Astrocyte (in vitro differentiated cells and primary cell): ENCODE results near the gene TPP1. TPM values are rescaled to one million over a fixed set of nuclear protein-coding genes. Genes with fewer than 3 reads are reported as not detected.
A peak's percentile ranks its signal among the peaks of the same experiment; 100 is the strongest.

Experiments
- DNase-seq: peaks from one replicate; pipeline ENCODE4 v3.0.0-alpha.2; 2010; ENCODE audit warnings: low read depth
- FAIRE-seq: peaks from 2 replicates; lab custom pipeline; 2011; peaks lifted over from hg19 to GRCh38; lab: Jason Lieb, UNC
- H2AFZ ChIP-seq: 2 replicates; pipeline ENCODE4 v1.6.0; 2012; ENCODE audit warnings: low read depth, low read length, inconsistent platforms
- H3K27ac ChIP-seq: 2 replicates; pipeline ENCODE4 v1.5.1; 2011; ENCODE audit warnings: low read depth, low read length, inconsistent platforms
- H3K27me3 ChIP-seq: 2 replicates; pipeline ENCODE4 v1.6.0; 2011; ENCODE audit warnings: low read length, inconsistent platforms; ENCODE audit not compliant: insufficient read depth
- H3K36me3 ChIP-seq: 2 replicates; pipeline ENCODE4 v1.5.1; 2011; ENCODE audit warnings: low read length, inconsistent platforms; ENCODE audit not compliant: insufficient read depth
- H3K4me1 ChIP-seq: 2 replicates; pipeline ENCODE4 v1.5.1; 2011; ENCODE audit warnings: low read length, inconsistent platforms; ENCODE audit not compliant: insufficient read depth
- H3K4me2 ChIP-seq: 2 replicates; pipeline ENCODE4 v1.6.0; 2012; ENCODE audit warnings: low read length, inconsistent platforms
- H3K4me3 ChIP-seq: 2 replicates; pipeline ENCODE4 v1.5.1; 2011; ENCODE audit warnings: low read depth, mild to moderate bottlenecking, low read length, inconsistent platforms; ENCODE audit not compliant: insufficient read depth
- H3K79me2 ChIP-seq: 2 replicates; pipeline ENCODE4 v1.6.0; 2012; ENCODE audit warnings: mild to moderate bottlenecking, low read length, inconsistent platforms; ENCODE audit not compliant: insufficient read depth
- H3K9ac ChIP-seq: 2 replicates; pipeline ENCODE4 v1.6.0; 2012; ENCODE audit warnings: mild to moderate bottlenecking, low read length, inconsistent platforms
- H3K9me3 ChIP-seq: 2 replicates; pipeline ENCODE4 v1.5.1; 2012; ENCODE audit warnings: low read depth, mild to moderate bottlenecking, low read length, inconsistent platforms; ENCODE audit not compliant: insufficient read depth
- H4K20me1 ChIP-seq: 2 replicates; pipeline ENCODE4 v1.6.0; 2012; ENCODE audit warnings: low read length, inconsistent platforms; ENCODE audit not compliant: insufficient read depth
- H3K27ac Mint-ChIP-seq: one replicate; pipeline ENCODE4 v1.8.0; 2021; ENCODE audit warnings: mild to moderate bottlenecking, mixed read lengths; ENCODE audit not compliant: unreplicated experiment
- H3K27me3 Mint-ChIP-seq: one replicate; pipeline ENCODE4 v1.8.0; 2021; ENCODE audit warnings: low read depth, mixed read lengths; ENCODE audit not compliant: unreplicated experiment
- H3K36me3 Mint-ChIP-seq: one replicate; pipeline ENCODE4 v1.8.0; 2021; ENCODE audit warnings: low read depth, mixed read lengths; ENCODE audit not compliant: unreplicated experiment
- H3K4me1 Mint-ChIP-seq: one replicate; pipeline ENCODE4 v1.8.0; 2021; ENCODE audit warnings: low read depth, mixed read lengths; ENCODE audit not compliant: unreplicated experiment
- H3K4me3 Mint-ChIP-seq: one replicate; pipeline ENCODE4 v1.8.0; 2021; ENCODE audit warnings: mild to moderate bottlenecking, moderate library complexity, mixed read lengths; ENCODE audit not compliant: unreplicated experiment
- H3K9me3 Mint-ChIP-seq: one replicate; pipeline ENCODE4 v1.8.0; 2021; ENCODE audit warnings: mild to moderate bottlenecking, mixed read lengths; ENCODE audit not compliant: unreplicated experiment
- CTCF ChIP-seq: IDR thresholded peaks from 2 replicates; pipeline ENCODE4 v1.5.1; 2011; ENCODE audit warnings: low read depth, mild to moderate bottlenecking, inconsistent platforms, low read length, moderate library complexity; ENCODE audit not compliant: insufficient read depth
- EZH2 ChIP-seq: IDR thresholded peaks from 2 replicates; pipeline ENCODE4 v1.6.1; 2012; ENCODE audit warnings: mild to moderate bottlenecking, low read length, inconsistent platforms; ENCODE audit not compliant: insufficient read depth
- total RNA-seq: library from RNA; stranded (reverse); gene quantifications from 2 replicates; pipeline ENCODE4 v1.2.1, GENCODE V29; 2021

The TPP1 gene
- total RNA-seq, 1 donor from 2014 or later = 43.4 TPM

GRCh38 chr11:6604081-6604626 is 15.1 kb downstream of the TPP1 start:
- Mint-ChIP-seq H3K27ac (no peak overlapping the region), H3K27me3 (no peaks in the 10 kb centered on the region), H3K9me3 (no peaks in the 10 kb centered on the region), H3K36me3 (peaks cover 15% of the 10 kb centered on the region), H3K4me1 (peaks cover 36% of the 10 kb centered on the region), H3K4me3 (no peak overlapping the region)
- Histone ChIP-seq H3K4me3 (peak overlapping the region; percentile 95), H3K9ac (peak overlapping the region; percentile 96), H3K4me1 (peaks cover 45% of the 10 kb centered on the region), H3K79me2 (peaks cover 99% of the 10 kb centered on the region), H3K4me2 (peak overlapping the region; percentile 97), H3K27ac (peak overlapping the region; percentile 85), H2AFZ (peak overlapping the region; percentile 74), H3K9me3 (no peaks in the 10 kb centered on the region), H3K36me3 (peaks cover 38% of the 10 kb centered on the region), H4K20me1 (peaks cover 40% of the 10 kb centered on the region), H3K27me3 (no peaks in the 10 kb centered on the region)
- DNase-seq = peak; percentile 46
- FAIRE-seq = no peak
- TF ChIP-seq CTCF (no peak), EZH2 (no peak)

GRCh38 chr11:6603287-6604080 is 15.7 kb downstream of the TPP1 start, which contains the start of the genes ILK and RRP8:
Gene ILK, plus strand, starts transcription at chr11:6603774. Its CDS starts 498 bp downstream, at chr11:6604272.
Gene RRP8, minus strand, starts transcription at chr11:6603616. Its CDS starts 114 bp downstream, at chr11:6603502.
- Histone ChIP-seq H3K9me3 (no peaks in the 10 kb centered on the region), H4K20me1 (peaks cover 47% of the 10 kb centered on the region), H3K79me2 (peaks cover 99% of the 10 kb centered on the region), H3K4me3 (peak within 1 kb of the TSS; percentile 95), H3K4me1 (peaks cover 44% of the 10 kb centered on the region), H3K27me3 (no peaks in the 10 kb centered on the region), H2AFZ (peak within 1 kb of the TSS; percentile 82), H3K36me3 (peaks cover 39% of the 10 kb centered on the region), H3K9ac (peak within 1 kb of the TSS; percentile 96), H3K27ac (peak within 1 kb of the TSS; percentile 85), H3K4me2 (peak within 1 kb of the TSS; percentile 97)
- Mint-ChIP-seq H3K4me1 (peaks cover 29% of the 10 kb centered on the region), H3K4me3 (no peak within 1 kb of the TSS), H3K9me3 (no peaks in the 10 kb centered on the region), H3K36me3 (peaks cover 21% of the 10 kb centered on the region), H3K27me3 (no peaks in the 10 kb centered on the region), H3K27ac (no peak within 1 kb of the TSS)
- no peak for FAIRE-seq
- DNase-seq = peak; percentile 77
- TF ChIP-seq CTCF (no peak), EZH2 (no peak)
